ENCODE results near the gene ITGA7.

DNA sequence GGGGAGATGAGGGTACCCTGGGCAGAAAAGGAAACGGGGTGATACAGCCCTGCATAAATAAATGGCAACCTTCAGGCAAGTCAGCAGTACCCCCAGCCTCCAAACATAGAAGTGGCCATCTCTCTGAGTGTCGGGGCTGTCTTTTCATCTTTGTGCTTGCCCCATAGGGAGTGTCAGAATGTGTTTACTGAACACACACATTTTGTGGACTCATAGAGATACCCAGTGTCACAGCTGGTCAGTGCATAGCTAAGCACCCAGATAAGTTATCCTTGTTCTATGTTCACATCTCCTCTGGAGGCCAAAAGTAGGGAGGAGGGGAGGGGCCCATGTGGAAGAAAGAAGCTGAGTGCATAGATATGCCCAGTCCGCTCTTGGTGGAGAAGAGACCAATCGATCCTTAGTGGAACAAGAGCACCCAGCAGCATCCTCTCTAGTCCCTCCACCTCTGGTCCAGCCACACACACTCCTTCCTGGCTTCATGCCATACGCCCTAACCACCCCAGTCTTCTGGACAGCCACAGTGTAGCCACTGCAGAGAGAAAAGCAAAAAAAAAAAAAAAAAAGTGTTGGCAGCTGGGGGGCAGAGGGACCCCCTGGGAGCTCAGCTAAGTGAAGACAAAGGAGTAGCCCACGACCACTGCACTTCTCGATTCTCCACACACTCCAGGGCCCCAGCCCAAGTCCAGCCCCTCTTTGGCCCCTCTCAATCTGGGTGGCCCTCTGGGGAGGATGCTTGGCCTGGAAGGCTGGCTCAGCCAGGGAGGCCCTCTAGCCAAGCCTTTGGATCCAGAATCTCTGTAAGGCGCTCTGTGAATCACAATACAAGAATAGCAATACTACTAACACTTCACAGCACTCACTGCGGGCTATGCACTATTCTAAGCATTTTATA lies 2.6 kb downstream of the ITGA7 start:
- TF ChIP-seq, protein P1, sequence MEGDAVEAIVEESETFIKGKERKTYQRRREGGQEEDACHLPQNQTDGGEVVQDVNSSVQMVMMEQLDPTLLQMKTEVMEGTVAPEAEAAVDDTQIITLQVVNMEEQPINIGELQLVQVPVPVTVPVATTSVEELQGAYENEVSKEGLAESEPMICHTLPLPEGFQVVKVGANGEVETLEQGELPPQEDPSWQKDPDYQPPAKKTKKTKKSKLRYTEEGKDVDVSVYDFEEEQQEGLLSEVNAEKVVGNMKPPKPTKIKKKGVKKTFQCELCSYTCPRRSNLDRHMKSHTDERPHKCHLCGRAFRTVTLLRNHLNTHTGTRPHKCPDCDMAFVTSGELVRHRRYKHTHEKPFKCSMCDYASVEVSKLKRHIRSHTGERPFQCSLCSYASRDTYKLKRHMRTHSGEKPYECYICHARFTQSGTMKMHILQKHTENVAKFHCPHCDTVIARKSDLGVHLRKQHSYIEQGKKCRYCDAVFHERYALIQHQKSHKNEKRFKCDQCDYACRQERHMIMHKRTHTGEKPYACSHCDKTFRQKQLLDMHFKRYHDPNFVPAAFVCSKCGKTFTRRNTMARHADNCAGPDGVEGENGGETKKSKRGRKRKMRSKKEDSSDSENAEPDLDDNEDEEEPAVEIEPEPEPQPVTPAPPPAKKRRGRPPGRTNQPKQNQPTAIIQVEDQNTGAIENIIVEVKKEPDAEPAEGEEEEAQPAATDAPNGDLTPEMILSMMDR (IDR thresholded peaks at IDR 0.05 in 4 of 5, conservative IDR thresholded peaks at IDR 0.05 in 1 of 5), result no peak
- no peak for TF ChIP-seq POLR2A (IDR thresholded peaks at IDR 0.05)
